ENCODE results near the gene ANKS1A.
"Not testable (repeated sequence)": the region's sequence is repeated elsewhere in the genome, so short reads cannot be mapped to it uniquely, and the experiment has no call there.

ANKS1A gene

DNA sequence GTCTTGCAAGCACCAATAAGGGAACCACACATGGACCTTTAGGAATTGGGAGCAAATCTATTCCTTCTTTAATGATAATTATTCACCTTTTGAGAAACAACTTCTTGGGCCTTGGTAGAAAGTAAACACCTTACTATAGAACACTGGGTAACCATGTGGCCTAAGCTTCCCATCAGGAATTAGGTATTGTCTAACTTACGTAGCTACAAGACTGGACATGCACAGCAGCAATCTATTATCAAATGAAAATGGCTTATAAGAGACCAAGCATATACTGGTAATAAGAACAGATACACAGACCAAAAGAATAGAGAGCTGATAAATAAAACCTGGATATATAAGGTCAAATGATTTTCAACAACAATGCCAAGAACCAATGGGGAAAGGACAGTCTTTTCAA lies 235.3 kb downstream of the ANKS1A start:
- DNase-seq, result no peak
- intact Hi-C loops (cut with DNase I), result no loop called here

DNA sequence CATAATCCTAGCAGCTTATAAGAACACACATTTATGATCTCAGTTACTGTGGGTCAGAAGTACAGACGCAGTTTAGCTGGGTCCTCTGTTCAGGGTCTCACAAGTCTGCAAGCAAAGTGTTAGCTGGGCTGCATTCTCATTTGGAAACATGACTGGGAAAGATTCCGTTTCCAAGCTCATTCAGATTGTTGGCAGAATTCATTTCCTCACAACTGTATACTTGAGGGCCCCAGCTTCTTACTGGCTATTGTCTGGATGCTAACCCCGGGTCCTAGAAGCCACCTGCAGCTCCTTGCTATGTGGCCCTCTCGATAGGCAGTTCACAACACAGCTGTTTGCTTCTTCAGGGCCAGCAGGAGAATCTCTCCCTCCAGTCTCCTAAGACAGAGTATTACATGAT lies 239.0 kb downstream of the ANKS1A start:
- intact Hi-C loops (cut with DNase I), result no loop called here
- DNase-seq, result no peak

DNA sequence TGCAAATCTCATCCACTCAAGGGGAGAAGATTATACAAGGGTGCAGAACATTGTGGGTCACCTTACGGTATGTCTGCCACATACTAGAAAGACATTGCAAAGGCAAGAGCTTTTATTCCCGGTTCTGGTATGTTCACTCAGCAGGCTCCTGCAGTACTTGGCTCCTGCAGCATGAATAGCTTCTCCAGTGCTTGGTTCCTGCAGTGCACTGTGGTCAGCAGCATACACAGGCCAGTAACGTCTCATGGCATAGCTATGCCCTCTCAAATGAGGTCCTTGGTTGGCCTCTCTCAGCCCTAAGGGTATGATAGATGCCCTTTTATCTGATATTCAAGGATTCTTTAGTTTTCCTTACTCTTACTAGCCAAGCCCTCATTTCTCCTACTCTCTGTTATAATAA lies 239.4 kb downstream of the ANKS1A start:
- intact Hi-C loops (cut with DNase I), result no loop called here
- no peak for DNase-seq

DNA sequence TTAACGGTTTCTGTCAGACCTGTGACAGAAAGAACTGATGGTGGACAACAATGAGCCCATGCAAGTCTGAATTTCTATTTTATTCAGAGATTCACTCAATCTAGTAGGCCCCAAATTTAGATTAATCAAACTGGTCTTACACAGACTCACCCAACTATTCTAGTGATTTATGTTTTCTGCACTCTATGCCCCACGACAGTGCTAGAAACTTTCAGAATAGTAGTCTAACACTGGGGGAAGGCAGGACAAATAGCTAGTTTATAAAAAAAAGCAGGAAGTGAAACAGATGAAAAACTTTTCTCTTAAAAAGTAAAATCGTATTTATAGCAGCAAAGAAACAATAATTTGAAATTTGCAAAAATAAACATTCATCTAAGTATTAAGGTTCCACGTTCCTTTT lies 247.1 kb downstream of the ANKS1A start:
- DNase-seq, result no peak
- intact Hi-C loops (cut with DNase I), result no loop called here

DNA sequence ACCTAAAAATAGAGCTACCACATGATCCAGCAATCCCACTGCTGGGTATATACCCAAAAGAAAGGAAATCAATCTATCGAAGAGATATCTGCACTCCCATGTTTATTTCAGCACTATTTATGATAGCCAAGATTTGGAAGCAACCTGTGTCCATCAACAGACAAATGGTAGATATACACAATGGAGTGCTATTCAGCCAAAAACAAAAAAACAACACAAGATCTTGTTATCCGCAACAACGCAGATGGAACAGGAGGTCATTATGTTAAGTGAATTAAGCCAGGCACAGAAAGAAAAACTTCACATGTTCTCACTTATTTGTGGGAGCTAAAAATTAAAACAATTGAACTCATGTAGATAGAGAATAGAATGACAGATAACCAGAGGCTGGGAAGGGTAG lies 249.1 kb downstream of the ANKS1A start:
- DNase-seq; intact Hi-C loops (cut with DNase I): not testable (repeated sequence)

DNA sequence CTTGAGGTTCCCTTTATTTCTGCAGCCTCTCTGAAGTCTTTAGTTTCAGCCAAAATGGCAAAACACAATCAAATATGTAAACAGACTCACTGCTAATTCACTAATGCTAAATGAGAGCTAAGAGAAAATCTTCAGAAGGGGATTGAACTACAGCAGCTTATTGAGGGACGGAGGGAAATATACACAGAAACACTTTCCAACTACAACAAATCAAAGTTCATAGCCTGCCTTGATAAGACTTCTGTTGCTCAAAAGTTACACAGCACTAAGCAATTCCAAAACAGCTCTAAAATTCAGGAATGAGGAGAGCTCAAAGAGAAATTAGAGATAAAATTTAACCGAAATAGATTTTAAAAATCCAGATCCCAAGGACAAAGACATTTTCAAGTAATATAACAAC lies 250.4 kb downstream of the ANKS1A start:
- no peak for DNase-seq

DNA sequence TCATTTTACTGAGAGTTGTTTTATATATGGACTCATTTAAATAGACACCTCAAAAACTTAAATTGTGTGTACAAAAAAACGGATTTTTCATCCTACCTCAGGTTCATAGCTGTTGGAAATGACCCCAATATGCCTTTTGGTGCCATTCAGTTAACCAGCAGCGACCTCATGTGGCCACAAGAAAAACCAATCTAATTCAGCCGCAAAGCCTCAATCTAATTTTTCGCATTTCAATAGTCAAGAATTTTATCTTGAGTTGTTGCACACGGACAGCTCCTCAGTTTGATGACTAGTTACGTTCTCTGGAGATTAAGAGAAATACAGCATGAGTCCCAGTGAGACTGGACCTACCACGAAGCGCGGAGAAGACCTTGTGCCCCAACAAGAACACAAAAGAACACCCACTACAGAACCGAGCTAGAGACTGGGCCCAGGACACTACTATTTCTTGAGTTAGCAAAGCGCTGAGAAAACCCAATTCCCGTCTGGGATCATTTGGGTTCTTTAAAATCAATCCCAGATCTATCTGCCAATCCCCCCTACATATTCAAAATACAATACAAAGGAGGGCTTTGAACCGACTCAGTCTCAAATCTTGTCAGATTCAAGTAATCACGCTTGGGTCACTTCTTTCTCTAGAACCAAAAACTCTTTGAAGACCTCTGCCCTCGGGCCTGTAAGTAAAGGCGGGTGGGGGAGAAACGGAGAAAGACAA lies 251.0 kb downstream of the ANKS1A start:
- intact Hi-C loops (cut with DNase I), result loop anchor here (1.0 to 10.0 kb wide), 2 partner anchors 154 to 255 kb away; partner anchors contain the start of genes ANKS1A and TAF11
- peak in 6 of 10 donors; percentile 24 to 89 (median 56) for DNase-seq

More for the DNA sequence above, 250.4 kb downstream of the ANKS1A start:
- intact Hi-C loops (cut with DNase I), result no loop called here

DNA sequence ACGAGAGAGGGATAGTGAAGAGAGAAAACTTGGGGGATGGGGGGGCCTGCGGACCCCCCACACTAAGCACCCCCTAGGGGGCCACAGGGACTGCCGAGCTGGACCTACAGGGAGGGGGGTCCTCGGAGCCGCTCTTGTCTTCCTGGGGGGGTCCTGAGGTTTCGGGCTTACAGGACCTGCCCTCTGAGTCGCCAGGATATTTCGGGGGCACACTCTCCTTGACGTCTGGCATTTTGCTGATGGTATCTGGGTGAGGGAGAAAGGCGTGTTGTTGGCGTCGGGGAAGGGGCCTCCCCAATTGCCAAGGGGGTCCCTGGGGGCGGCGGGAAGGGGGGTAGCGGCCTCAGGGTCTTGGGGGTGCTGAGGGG lies 251.6 kb downstream of the ANKS1A start:
- no peak for DNase-seq
- intact Hi-C loops (cut with DNase I), result loop anchor here (1.0 to 10.0 kb wide), 2 partner anchors 154 to 256 kb away; partner anchors contain the start of genes ANKS1A and TAF11
